ENCODE measurements around the gene CRELD2.
A peak's percentile ranks its signal among the peaks of the same experiment; 100 is the strongest.

CRELD2 gene

DNA sequence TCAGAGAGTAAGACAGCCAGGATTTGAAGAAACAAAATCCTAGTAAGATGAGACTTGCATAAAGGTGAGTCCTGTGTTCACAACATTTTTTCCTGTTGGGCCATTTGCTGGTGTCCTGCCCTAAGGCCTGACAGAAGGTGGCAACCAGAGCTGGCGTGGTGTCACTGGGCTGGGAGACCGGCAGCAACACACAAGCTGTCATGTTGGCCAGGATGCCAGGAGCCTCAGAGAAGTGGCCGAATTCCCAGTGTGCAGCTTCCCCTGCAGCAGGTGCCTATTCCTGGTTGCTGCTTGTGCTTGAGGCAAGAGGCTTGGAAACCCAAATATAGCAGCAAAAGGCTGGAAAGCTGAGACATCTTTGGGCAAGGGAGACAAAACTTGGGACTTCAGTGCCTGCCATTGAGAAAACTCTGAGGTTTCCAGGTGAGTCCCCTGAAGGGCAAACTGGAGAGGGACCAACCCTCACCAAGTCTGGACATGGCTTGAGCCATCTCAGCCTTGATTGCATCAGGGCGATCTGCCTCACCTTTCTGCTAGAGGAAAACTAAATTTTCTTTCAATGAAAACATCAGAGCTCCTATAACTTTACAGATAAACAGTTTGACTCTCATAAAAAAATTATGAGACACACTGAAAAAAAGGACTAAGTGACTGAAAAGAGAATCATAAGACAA lies 26.1 kb upstream of the CRELD2 start:
- DNase-seq (ENCODE audit: insufficient read length) (no peak), FAIRE-seq (no peak)
- TF ChIP-seq POLR2A (IDR thresholded peaks at IDR 0.05; ENCODE audit: low read depth, low read length): no peak
- TF ChIP-seq POLR2AphosphoS5 (IDR thresholded peaks at IDR 0.05; ENCODE audit: low read depth, low read length): no peak
- TF ChIP-seq TAF1 (IDR thresholded peaks at IDR 0.05; ENCODE audit: borderline replicate concordance, low read depth, low read length): no peak

DNA sequence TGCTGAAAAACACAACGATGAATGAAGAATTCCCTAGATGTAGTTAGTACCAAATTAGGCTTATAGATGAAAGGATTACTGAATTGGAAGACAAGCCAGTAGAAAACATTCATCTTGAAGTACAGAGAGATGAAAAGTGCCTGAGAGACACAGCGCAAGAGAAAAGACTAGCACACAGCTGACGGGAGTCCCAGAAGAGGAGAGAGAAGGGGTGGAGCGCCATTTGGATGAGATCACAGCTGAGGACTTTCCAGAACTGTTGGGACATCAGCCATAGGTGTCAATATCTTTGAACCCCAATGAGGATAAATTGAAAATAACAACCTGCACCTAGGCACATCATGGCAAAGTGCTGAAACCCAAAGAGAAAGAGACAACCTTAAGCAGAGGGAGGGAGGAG lies 25.4 kb upstream of the CRELD2 start:
- TF ChIP-seq TAF1 (IDR thresholded peaks at IDR 0.05; ENCODE audit: borderline replicate concordance, low read depth, low read length) (no peak), POLR2A (IDR thresholded peaks at IDR 0.05; ENCODE audit: low read depth, low read length) (no peak), POLR2AphosphoS5 (IDR thresholded peaks at IDR 0.05; ENCODE audit: low read depth, low read length) (no peak)
- DNase-seq (ENCODE audit: insufficient read length) (no peak), FAIRE-seq (no peak)

DNA sequence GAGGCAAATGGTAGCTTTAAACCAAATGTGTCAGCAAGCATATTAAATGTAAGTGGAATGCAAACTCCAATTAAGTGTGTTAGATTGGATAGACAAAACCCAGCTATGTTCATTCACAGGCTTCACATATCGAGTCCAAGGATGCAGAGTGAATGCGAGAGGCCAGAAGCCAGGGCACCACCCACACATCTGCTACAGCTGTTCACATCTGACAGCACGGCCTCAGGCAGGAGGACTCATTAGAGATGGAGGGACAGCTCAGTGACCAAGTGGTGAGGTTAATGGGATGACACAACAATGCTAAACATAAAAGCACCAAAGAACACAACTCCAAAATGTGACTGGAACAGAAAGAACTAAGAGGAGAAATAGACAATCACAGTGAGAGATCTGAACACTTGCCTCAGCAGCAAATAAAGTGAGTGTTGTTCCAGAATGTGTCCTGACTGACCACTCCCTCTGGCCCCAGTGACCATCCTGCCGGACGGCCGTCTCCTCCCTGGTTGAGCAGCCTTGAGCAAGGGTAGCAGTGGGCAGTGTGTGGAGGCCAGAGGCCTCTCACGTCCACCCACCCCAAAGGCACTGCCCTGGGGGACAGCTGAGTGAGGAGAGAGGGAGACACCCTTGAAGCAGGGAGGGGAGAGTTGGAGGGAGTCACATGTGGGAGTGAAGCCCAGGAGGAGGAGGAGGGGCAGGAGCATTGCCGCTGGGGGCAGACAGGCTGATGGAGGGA lies 23.9 kb upstream of the CRELD2 start:
- FAIRE-seq (peak; percentile 70), DNase-seq (ENCODE audit: insufficient read length) (no peak)
- TF ChIP-seq POLR2A (IDR thresholded peaks at IDR 0.05; ENCODE audit: low read depth, low read length) (no peak), POLR2AphosphoS5 (IDR thresholded peaks at IDR 0.05; ENCODE audit: low read depth, low read length) (peak; percentile 26; the same call in 1 of the 2 replicates), TAF1 (IDR thresholded peaks at IDR 0.05; ENCODE audit: borderline replicate concordance, low read depth, low read length) (no peak)

DNA sequence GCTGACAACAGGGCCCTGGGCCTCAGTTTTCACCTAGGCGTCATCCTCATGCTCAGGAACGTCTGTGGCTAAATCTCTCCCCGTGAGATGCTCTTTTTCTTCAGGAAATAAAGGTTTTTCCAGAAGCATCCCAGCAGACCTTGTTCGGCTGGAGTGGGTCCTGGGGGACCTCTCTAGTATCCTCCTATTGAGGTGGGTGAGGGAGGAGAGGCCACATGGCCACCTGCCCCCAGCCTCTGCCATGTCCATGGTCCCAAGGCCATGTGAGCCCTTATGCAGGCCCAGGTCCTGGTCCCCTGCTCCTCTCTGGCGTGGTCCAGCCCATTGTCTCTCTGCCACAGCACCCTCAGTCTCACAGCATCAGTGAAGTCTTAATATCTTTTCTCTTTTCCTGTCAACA lies 22.2 kb upstream of the CRELD2 start:
- DNase-seq (ENCODE audit: insufficient read length) (no peak), FAIRE-seq (no peak)
- TF ChIP-seq POLR2A (IDR thresholded peaks at IDR 0.05; ENCODE audit: low read depth, low read length): no peak
- no peak for TF ChIP-seq POLR2AphosphoS5 (IDR thresholded peaks at IDR 0.05; ENCODE audit: low read depth, low read length)
- TF ChIP-seq TAF1 (IDR thresholded peaks at IDR 0.05; ENCODE audit: borderline replicate concordance, low read depth, low read length): no peak

DNA sequence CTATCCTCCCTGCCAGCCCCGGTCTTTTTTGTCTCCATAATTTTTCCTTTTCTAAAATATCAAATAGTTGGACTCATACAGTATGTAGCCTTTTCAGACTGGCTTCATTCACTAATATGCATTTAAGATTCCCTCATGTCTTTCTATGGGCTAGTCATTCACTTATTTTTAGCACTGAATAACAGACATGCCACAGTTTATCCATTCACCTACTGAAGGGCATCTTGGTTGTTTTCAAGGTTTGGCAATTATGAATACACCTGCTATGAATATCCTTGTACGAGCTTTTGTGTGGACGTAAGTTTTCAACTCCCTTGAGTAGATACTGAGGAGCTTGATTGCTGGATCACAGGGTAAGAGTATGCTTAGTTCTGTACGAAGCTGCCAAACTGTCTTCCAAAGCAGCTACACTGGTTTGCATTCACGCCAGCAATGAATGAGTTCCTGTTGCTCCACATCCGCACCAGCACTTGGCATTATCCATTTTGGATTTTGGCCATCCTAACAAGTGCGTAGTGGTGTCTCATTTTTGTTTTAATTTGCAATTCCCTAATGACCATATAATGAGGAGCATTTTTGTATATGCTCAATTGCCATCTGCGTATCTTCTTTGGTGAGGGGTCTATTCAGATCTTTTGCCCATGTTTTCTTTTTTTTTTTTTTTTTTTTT lies 21.3 kb upstream of the CRELD2 start:
- FAIRE-seq (no peak), DNase-seq (ENCODE audit: insufficient read length) (no peak)
- TF ChIP-seq POLR2AphosphoS5 (IDR thresholded peaks at IDR 0.05; ENCODE audit: low read depth, low read length): no peak
- TF ChIP-seq POLR2A (IDR thresholded peaks at IDR 0.05; ENCODE audit: low read depth, low read length): no peak
- TF ChIP-seq TAF1 (IDR thresholded peaks at IDR 0.05; ENCODE audit: borderline replicate concordance, low read depth, low read length): no peak

DNA sequence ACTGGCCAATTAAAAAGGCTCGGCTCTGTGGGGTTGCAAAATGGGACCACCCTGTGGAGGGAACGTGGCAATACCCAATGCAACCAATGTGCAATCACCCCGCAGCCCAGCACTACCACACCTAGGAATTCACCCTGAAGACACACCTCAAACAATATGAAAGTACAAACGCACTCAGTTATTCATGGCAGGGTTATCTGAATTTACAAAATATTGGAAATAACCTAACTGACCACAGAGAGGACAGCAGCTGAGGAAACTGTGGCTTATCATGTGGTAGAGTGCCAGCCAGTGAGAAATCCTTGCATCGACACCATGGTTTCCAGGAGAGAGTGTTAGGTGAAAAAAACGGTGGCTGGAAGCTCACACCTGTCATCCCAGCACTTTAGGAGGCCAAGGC lies 18.9 kb upstream of the CRELD2 start:
- DNase-seq (ENCODE audit: insufficient read length) (no peak), FAIRE-seq (no peak)
- TF ChIP-seq TAF1 (IDR thresholded peaks at IDR 0.05; ENCODE audit: borderline replicate concordance, low read depth, low read length) (no peak), POLR2AphosphoS5 (IDR thresholded peaks at IDR 0.05; ENCODE audit: low read depth, low read length) (no peak), POLR2A (IDR thresholded peaks at IDR 0.05; ENCODE audit: low read depth, low read length) (no peak)

DNA sequence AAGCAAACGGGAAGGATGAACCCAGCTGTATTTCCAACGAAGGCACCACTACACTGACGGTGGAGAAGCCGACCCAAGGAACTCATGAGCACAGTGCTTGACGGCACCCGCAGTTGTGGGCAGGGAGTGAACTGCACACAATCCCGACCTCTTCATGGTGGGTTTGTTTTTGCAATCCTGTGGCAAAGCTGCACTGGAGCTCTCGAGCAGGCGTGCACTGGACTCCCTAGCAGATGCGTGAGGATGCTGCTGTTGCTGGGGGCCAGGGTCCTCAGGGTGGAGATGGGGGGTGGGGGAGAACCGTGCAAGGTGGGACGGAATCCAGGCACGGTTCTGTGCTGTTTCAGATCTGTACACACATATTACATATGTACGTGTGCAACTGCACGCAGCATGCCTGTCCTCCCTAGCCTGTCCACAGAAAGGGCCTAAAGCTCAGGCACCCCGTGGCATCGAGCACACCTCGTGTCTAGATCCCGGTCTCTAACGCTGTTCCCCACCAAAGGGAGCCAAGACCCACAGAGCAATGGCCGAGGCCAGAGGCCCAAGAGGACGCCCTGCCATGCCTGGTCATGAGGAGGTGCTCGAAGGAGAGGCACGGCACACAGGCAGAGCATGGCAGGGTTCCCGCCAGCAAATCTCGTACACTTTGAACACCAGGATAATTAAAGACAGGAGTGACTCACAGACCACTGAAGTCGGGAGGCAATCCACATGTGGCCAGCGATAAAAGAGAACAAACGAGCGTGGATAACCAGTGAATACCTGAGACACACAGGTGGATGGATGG lies 17.8 kb upstream of the CRELD2 start:
- TF ChIP-seq TAF1 (IDR thresholded peaks at IDR 0.05; ENCODE audit: borderline replicate concordance, low read depth, low read length) (no peak), POLR2AphosphoS5 (IDR thresholded peaks at IDR 0.05; ENCODE audit: low read depth, low read length) (no peak), POLR2A (IDR thresholded peaks at IDR 0.05; ENCODE audit: low read depth, low read length) (no peak)
- DNase-seq (ENCODE audit: insufficient read length) (no peak), FAIRE-seq (no peak)

DNA sequence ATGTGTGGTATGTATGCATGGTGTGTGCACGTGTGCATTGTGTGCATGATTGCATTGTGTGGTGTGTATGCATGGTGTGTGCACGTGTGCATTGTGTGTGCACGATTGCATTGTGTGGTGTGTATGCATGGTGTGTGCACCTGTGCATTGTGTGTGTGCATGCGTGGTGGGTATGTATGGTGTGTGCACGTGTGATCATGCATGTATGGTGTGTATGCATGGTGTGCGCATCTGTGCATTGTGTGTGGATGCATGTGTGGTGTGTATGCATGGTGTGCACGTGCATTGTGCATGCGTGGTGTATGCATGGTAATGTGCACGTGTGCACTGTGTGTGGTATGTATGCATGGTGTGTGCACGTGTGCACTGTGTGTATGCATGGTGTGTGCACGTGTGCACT lies 17.0 kb upstream of the CRELD2 start:
- FAIRE-seq (no peak), DNase-seq (ENCODE audit: insufficient read length) (no peak)
- TF ChIP-seq POLR2AphosphoS5 (IDR thresholded peaks at IDR 0.05; ENCODE audit: low read depth, low read length) (peak; percentile 66), POLR2A (IDR thresholded peaks at IDR 0.05; ENCODE audit: low read depth, low read length) (no peak)

DNA sequence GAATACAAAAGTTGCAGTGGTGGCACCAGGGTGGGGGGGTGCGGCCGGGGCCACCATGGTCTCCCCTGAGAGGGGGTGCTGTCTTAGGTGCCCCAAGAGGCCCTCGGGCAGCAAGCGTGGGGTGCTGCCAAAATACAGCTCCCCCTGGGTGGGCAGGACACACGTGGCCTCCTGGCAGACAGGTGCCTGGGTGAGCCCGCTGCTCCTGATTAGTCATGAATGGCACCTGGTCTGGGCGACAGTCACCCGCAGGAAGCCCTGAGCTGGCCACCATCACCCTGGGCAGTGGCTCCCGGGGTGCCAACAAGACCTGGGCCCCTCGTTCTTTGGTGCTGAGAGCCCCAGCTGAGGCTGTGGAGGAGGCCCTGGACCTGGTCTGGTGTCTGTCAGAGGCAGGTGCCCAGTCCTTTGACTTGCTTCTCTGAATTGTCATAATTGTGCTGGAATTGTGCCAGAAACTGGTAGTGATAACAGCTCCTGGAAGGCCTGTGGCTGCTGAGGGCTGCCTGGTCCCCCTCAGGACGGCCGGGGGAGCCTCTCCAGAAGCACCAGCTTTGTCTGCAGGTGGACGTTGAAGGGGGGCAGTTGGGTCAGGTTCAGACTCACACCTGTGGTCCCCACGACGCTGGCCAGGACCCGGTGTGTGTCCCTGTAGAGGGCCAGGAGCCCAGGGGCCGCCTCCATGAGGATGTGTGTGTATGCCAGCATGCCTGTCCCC lies 15.0 kb upstream of the CRELD2 start:
- DNase-seq (ENCODE audit: insufficient read length): no peak
- no peak for FAIRE-seq

DNA sequence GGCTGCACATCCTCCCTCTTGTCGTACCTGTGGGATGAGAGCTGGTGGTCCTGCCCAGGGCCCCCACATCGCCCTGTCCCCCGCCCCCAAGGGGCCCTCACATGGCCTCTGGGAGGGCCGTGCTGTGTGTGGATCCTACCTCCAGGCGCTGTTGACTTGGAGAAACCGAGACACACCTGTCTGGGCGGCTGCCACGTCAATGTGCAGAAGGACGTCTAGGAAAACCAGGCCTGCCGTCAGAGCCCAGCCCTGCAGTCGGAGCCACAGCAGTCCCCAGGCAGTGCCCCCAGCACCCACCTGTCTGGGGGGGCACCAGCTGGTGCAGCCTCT lies 14.4 kb upstream of the CRELD2 start:
- no peak for DNase-seq (ENCODE audit: insufficient read length)
- TF ChIP-seq TAF1 (IDR thresholded peaks at IDR 0.05; ENCODE audit: borderline replicate concordance, low read depth, low read length) (no peak), POLR2AphosphoS5 (IDR thresholded peaks at IDR 0.05; ENCODE audit: low read depth, low read length) (no peak), POLR2A (IDR thresholded peaks at IDR 0.05; ENCODE audit: low read depth, low read length) (no peak)
- no peak for FAIRE-seq

More for the DNA sequence above, 15.0 kb upstream of the CRELD2 start:
- TF ChIP-seq TAF1 (IDR thresholded peaks at IDR 0.05; ENCODE audit: borderline replicate concordance, low read depth, low read length) (no peak), POLR2AphosphoS5 (IDR thresholded peaks at IDR 0.05; ENCODE audit: low read depth, low read length) (no peak), POLR2A (IDR thresholded peaks at IDR 0.05; ENCODE audit: low read depth, low read length) (no peak)

DNA sequence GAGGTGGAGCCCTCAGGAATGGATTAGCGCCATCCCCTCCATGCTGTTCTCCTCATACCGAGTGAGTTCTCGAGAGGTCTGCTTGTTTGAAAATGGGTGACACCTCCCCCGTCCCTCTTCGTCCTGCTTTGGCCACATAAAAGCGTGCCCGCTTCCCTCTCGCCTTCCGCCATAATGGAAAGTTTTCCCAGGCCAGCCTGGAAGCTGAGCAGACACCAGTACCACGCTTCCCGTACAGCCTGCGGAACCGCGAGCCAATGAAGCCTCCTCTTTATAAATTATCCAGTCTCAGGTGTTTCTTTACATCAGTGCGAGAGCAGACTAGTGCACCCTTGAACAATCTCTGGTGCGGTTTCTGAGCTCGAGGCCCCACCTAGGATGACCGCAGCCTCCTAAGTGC lies 13.0 kb upstream of the CRELD2 start:
- TF ChIP-seq POLR2A (IDR thresholded peaks at IDR 0.05; ENCODE audit: low read depth, low read length) (no peak), POLR2AphosphoS5 (IDR thresholded peaks at IDR 0.05; ENCODE audit: low read depth, low read length) (no peak), TAF1 (IDR thresholded peaks at IDR 0.05; ENCODE audit: borderline replicate concordance, low read depth, low read length) (no peak)
- no peak for DNase-seq (ENCODE audit: insufficient read length)
- FAIRE-seq: no peak

Measured in GM12892 (cell line).